A673 (cell line): ENCODE measurements around the gene KIAA0232. TPM values are rescaled to one million over a fixed set of nuclear protein-coding genes. Genes with fewer than 3 reads are reported as not detected.

ENCODE experiments used
- BruUV-seq: library from RNA; stranded (reverse); fragments of 400-500 nt; replicated peaks from 2 replicates; lab custom pipeline; 2021; lab: Mats Ljungman, UMichigan
- CTCF ChIA-PET: fragments of 300-600 bp; sonication (Branson Sonifier 250); formaldehyde crosslinking; loops from one replicate; lab custom pipeline; 2022; ENCODE audit warnings: antibody characterized with exemption; lab: Charles Lee
- POLR2A ChIA-PET: fragments of 300-600 bp; sonication (Branson Sonifier 250); formaldehyde crosslinking; loops from one replicate; lab custom pipeline; 2022; ENCODE audit warnings: antibody characterized with exemption; ENCODE audit not compliant: low non-redundant PET; lab: Charles Lee
- DNase-seq: peaks from one replicate; pipeline ENCODE4 v3.0.0-alpha.2; 2015; ENCODE audit warnings: low spot score
- H3K27ac ChIP-seq: fragments of 200-600 bp; sonication (generic); 2 replicates; pipeline ENCODE4 v1.5.1; 2016; ENCODE audit warnings: mixed run types, low read depth, mild to moderate bottlenecking, mixed read lengths, antibody characterized with exemption, low read length; ENCODE audit not compliant: poor library complexity, severe bottlenecking
- H3K27me3 ChIP-seq: fragments of 200-600 bp; sonication (generic); replicated peaks from 2 replicates; pipeline ENCODE4 v1.6.1; 2017; ENCODE audit warnings: mixed run types, low read depth, mild to moderate bottlenecking, mixed read lengths, antibody characterized with exemption, low read length; ENCODE audit not compliant: insufficient read depth, poor library complexity
- H3K36me3 ChIP-seq: fragments of 200-600 bp; sonication (generic); 2 replicates; pipeline ENCODE4 v1.6.1; 2016; ENCODE audit warnings: mixed run types, mild to moderate bottlenecking, mixed read lengths, antibody characterized with exemption, low read length; ENCODE audit not compliant: insufficient read depth, poor library complexity, severe bottlenecking
- H3K4me1 ChIP-seq: fragments of 200-600 bp; sonication (generic); 2 replicates; pipeline ENCODE4 v1.6.1; 2017; ENCODE audit warnings: mixed run types, mild to moderate bottlenecking, mixed read lengths, antibody characterized with exemption, low read length; ENCODE audit not compliant: insufficient read depth, poor library complexity, severe bottlenecking
- H3K4me3 ChIP-seq: fragments of 200-600 bp; sonication (generic); 2 replicates; pipeline ENCODE4 v1.5.1; 2016; ENCODE audit warnings: low read depth, mixed run types, mild to moderate bottlenecking, mixed read lengths, low read length; ENCODE audit not compliant: poor library complexity, severe bottlenecking
- H3K9me3 ChIP-seq: fragments of 200-600 bp; sonication (generic); 2 replicates; pipeline ENCODE4 v1.6.1; 2016; ENCODE audit warnings: mixed run types, low read depth, mild to moderate bottlenecking, mixed read lengths, antibody characterized with exemption, low read length; ENCODE audit not compliant: poor library complexity, severe bottlenecking
- CTCF ChIP-seq: fragments of 300-800, 200-600 bp; sonication (generic); conservative IDR thresholded peaks from 2 replicates; pipeline ENCODE4 v1.5.1; 2017; ENCODE audit warnings: low read depth, mild to moderate bottlenecking, antibody characterized with exemption, low read length, moderate library complexity, mixed read lengths
- EZH2 ChIP-seq: fragments of 200-600 bp; sonication (generic); IDR thresholded peaks from 2 replicates; pipeline ENCODE4 v1.6.1; 2017; ENCODE audit warnings: borderline replicate concordance, low read depth, mild to moderate bottlenecking, mixed read lengths, antibody characterized with exemption, low read length; ENCODE audit not compliant: poor library complexity, severe bottlenecking
- intact Hi-C: fragments of 100-400 bp; cut with micrococcal nuclease; formaldehyde crosslinking; loops from one replicate; pipeline ENCODE4 v1.10.0; 2022; ENCODE audit not compliant: unreplicated experiment
- total RNA-seq: library from RNA; stranded (reverse); gene quantifications from 2 replicates; pipeline ENCODE4 v1.2.3, GENCODE V29; 2021

The KIAA0232 gene
- total RNA-seq, 1 experiment from 2014 or later: 30.2 TPM

GRCh38 chr4:6802025-6802424, 19.5 kb downstream of the KIAA0232 start:
- no peak overlapping the region for H3K4me3 ChIP-seq
- CTCF ChIA-PET: no interaction called here
- H3K27ac ChIP-seq: no peak overlapping the region
- peaks cover 5% of the 10 kb centered on the region for H3K4me1 ChIP-seq
- no TSS peak for BruUV-seq
- intact Hi-C loops: no loop called here
- no peak for TF ChIP-seq EZH2
- no peak for TF ChIP-seq CTCF
- H3K9me3 ChIP-seq: no peaks in the 10 kb centered on the region
- DNase-seq: no peak
- POLR2A ChIA-PET: no interaction called here
- H3K36me3 ChIP-seq: no peaks in the 10 kb centered on the region
- H3K27me3 ChIP-seq: no peaks in the 10 kb centered on the region

GRCh38 chr4:6802626-6803025, 20.1 kb downstream of the KIAA0232 start:
- ChIA-PET POLR2A (no interaction called here), CTCF (no interaction called here)
- no peak for DNase-seq
- TF ChIP-seq EZH2: no peak
- no peak for TF ChIP-seq CTCF
- BruUV-seq: no TSS peak
- Histone ChIP-seq H3K27ac (no peak overlapping the region), H3K4me1 (peaks cover 11% of the 10 kb centered on the region), H3K4me3 (no peak overlapping the region), H3K36me3 (no peaks in the 10 kb centered on the region), H3K9me3 (no peaks in the 10 kb centered on the region), H3K27me3 (no peaks in the 10 kb centered on the region)
- intact Hi-C loops: no loop called here

GRCh38 chr4:6803246-6803645, 20.7 kb downstream of the KIAA0232 start:
- intact Hi-C loops: no loop called here
- Histone ChIP-seq H3K4me3 (no peak overlapping the region), H3K27me3 (no peaks in the 10 kb centered on the region), H3K36me3 (no peaks in the 10 kb centered on the region), H3K9me3 (no peaks in the 10 kb centered on the region), H3K27ac (no peak overlapping the region), H3K4me1 (peaks cover 12% of the 10 kb centered on the region)
- POLR2A ChIA-PET: no interaction called here
- no peak for DNase-seq
- CTCF ChIA-PET: no interaction called here
- TF ChIP-seq CTCF (no peak), EZH2 (no peak)
- BruUV-seq: no TSS peak
